Stimulated activated CD4-positive, alpha-beta T cell treated with anti-CD3 and anti-CD28 coated beads, Interleukin-4, amount 100 ng/mL, for 24 hours (primary cell): ENCODE results near the gene GTF3C6.
"Not testable (repeated sequence)": the region's sequence is repeated elsewhere in the genome, so short reads cannot be mapped to it uniquely, and the experiment has no call there.

Experiments
- DNase-seq: peaks from one replicate; pipeline ENCODE4 v3.0.0-alpha.2; 2020

Gene GTF3C6, protein sequence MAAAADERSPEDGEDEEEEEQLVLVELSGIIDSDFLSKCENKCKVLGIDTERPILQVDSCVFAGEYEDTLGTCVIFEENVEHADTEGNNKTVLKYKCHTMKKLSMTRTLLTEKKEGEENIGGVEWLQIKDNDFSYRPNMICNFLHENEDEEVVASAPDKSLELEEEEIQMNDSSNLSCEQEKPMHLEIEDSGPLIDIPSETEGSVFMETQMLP

DNA sequence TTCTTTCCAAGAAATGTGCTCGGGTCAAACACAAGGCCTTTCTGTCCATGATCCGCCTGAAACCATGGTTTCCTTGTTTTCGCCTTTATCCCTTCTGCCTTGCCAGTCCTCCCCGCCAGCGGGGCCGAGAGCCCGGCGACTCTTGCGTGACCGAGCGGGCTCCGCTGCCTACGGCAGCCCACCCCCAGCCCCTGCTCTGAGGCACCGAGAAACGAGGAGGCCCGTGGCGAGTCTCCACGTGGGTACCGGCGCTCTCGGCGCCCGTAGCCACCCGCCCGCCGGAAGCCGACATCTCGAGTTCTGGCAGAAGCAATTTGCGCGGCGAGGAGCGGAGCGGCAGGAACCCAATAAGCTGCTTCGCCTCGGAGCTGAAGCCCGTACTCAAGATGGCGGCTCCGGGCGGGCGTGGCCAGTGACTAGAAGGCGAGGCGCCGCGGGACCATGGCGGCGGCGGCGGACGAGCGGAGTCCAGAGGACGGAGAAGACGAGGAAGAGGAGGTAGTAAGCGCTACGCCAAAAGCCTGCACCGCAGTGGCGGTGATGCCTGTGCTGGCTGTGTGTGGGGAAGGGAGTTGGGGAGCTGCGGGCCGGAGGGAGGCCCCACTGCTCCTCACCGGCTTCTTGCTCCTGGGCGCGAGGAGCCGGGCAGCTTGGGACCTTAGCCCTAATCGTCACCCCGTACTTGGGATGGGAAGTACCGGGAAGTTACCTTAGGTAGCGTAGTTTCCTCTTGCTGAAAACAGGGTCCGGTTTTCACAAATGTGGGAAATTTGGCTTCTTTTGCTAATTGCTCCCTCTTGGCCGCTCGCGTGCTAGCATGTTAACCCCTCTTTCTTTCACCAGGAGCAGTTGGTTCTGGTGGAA, at the start of gene GTF3C6:
Gene GTF3C6, plus strand, starts transcription at position 378 of the 864 bp plus-strand sequence. Its CDS starts 64 bp downstream, at position 442.
- peak; percentile 93 for DNase-seq

DNA sequence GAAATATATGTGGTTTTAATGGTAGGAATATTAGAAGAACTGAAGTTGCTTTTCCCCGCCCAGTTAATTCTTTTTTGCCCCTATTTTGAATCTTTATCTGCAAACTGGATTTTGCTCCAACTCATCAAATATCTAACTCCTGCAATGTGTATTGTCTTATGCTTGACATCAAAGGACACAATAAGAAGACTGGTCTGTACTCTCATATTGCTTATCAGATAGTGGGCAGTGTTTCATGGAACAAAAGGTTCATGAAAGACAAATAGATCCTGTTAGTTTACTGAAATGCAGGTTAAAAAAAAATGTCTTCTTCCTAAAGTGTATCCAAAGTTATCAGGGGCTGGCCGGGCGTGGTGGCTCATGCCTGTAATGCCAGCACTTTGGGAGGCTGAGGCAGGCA, 27.7 kb upstream of the GTF3C6 start:
- DNase-seq, result no peak

DNA sequence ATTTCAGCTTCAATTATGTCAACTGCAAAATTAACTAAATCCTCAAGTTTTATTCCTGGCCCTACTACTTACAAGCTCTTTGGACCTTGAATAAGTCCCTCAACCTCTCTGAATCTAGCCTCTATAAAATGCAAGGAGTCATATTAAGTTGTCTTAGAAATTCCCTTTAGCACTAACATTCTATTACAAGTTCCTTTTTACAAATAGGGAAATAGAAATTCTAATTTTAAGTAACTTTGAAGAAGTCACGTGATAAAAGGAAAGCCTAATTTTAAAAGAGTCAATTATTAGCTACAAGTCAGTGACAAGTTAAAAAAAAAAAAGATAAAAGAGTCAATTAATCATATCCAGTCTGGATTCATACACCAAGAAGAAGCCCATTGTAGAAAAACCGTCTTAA, 24.6 kb upstream of the GTF3C6 start:
- no peak for DNase-seq

DNA sequence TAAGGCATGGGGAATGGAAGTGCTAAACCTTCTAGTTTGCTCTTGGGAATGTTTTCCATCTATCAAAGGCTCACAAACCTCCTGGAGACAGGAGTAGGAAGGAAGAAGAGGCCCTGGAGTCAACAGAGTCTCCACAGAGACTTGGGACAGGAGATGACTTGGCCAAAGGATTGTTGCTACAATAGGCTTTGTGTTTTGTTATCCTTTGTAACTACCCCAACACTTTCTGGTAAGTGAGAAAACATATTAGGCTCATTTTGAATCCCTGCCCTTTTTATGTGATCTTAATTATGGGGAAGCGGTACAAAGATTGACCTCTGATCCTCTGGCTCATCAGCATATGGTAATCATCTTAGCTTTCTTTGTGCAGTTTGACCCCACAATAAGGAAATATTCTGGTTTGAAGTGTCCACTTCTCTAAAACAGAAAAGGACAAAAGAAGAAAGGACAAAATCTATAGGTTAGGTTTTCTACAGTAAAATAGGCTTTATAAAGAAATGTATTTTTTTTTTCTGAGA, 24.1 kb upstream of the GTF3C6 start:
- no peak for DNase-seq

DNA sequence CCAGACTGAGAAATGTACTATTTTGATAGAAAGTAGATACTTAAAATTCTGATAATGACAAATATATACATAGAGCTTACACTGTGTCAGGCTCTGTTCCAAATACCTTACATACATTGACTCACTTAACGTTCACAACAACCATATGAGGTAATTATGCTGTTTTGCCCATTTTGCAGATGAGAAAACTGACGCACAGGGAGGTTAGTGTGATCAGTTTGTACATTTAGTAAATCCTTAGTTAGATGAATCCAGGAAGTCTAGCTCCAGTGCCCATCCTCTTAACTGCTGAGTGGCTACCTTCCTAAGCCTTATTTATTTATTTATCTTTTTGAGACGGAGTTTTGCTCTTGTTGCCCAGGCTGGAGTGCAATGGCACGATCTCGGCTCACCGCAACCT, 23.3 kb upstream of the GTF3C6 start:
- DNase-seq, result no peak

DNA sequence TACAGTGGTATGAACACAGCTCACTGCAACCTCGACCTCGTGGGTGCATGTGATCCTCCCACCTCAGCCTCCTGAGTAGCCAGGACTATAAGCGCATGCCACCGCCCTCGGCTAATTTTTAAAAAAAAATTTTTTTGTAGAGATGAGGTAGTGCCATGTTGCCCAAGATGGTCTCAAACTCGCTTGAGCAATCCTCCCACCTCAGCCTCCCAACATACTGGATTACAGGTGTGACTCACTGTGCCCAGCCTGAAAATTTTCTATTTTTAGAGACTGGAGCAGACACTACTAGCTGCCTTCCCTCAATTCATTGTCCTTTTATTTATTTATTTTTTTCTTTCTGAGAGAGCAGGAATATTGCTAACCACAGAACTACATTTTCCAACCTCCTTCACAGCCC, 20.3 kb upstream of the GTF3C6 start:
- no peak for DNase-seq

DNA sequence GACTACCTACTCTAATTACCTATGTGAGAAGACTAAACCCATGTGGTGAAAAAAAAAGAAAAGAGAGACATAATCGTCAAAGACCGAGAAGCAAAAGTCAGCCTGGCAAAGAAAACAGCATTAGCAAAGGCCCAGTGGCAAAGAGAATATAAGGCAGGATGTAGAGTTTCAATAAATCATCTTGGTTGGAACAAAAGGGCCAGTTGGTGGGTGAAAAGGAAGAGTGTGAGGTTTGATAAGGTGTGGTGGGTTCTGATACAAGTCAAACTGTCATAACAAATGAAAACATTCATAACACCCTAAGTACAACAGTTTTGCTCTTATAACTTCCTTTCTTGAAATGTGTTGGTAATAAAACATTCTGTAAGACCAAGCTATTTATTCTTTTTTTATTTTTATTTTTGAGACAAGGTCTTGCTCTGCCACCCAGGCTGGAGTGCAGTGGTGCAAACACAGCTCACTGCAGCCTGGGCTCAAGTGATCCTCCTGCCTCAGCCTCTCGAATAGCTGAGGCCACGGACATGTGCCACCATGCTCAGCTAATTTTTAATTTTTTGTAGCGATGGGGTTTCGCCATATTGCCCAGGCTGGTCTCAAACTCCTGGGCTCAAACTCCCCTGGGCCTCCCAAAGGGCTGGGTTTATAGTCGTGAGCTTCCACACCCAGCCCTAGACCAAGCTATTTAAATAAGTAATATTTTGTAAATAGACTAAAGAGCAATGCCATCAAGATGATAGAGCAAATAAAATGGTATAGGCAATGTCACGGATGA, 18.9 kb upstream of the GTF3C6 start:
- DNase-seq, result no peak

DNA sequence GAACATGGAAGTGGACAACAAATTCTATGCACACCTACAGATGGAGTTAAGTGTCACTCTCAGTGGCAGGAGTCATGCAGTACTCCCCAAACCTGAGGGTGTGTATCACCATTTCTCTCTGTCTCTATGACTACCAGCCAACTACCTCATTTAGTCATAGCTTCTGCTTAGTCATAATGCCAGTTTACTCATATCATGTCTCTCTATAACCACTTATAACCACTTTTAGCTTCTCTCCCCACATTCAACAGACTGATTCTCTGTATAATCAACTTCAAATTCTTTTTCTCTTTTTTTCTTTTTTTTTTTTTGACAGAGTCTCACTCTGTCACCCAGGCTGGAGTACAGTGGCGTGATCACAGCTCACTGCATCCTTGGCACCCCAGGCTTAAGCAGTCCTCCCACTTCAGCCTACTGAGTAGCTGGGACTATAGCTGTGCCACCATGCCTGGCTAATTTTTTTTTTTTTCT, 13.8 kb upstream of the GTF3C6 start:
- DNase-seq, result peak; percentile 67

DNA sequence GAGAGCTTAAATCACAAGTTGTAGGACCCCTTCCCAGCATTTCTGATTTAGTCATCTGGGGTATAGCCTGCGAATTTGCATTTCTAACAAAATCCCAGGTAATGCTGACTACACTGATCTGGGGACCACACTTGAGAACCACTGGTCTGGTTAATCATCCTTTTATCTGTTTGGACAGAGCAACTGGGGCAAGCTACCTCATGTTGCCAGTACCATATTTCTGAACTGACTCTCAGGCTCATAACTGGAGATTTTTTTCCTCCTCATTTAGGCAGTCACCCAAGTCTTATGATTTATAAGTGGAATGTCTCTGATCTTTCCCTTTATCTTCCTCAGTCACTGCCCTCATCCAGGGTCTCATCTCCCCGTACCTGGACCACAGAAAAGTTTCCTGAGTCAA, 12.0 kb upstream of the GTF3C6 start:
- DNase-seq, result no peak

DNA sequence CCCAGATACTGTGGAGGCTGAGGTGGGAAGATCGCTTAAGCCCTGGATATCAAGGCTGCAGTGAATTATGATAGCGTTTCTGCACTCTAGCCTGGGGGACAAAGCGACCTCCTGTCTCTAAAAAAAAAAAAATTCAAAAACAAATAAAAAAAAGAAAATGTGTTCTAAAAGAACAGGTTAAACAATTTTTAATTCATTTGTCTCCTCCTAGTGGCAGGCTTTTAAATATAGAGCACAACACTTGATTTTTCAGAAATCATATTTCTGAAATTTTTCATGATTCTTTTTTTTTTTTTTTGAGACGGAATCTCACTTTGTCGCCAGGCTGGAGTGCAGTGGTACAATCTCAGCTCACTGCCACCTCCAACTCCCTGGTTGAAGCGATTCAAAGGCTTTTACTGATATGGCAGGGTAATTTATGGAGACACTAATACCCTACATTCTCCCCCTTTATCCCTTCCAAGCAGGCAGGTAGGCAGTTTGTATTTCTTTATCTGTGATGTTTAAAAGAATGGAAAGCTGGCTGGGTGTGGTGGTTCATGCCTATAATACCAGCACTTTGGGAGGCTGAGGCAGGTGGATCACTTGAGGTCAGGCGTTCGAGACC, 8.7 kb upstream of the GTF3C6 start:
- DNase-seq, result no peak

DNA sequence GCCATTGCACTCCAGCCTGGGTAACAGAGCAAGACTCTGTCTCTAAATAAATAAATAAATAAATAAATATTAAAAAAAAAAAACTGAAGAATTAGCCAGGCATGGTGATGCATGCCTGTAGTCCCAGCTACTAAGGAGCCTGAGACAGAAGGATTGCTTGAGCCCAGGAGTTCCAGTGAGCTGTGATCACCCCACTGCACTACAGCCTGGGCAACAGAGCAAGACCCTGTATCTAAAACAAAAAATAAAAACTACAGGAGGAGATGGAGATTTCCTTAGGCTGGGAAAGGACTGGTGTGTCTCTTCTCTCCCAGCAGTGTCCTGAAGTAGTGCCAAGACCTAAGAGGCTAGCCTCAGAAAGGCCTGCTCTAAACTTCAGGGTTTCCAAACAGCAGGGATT, 8.1 kb upstream of the GTF3C6 start:
- no peak for DNase-seq

DNA sequence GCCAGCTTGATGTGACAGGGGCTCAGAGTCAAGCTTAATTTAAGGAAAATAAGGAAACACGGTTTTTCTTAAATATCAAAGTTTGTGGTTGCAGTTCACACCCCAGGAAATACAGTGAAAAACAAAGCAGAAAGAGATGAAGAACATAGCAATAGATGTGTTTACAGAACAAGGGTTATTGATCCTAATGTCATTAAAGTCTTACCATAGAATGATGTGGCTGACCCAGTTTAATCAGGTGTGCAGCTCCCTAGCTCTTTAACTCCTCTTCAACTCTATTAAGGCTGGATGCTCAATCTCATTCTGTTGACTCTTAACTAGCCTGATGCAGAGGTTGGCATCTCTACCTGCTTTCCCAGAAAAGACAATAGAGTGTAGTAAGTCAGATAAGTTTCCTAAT, 7.5 kb upstream of the GTF3C6 start:
- no peak for DNase-seq

DNA sequence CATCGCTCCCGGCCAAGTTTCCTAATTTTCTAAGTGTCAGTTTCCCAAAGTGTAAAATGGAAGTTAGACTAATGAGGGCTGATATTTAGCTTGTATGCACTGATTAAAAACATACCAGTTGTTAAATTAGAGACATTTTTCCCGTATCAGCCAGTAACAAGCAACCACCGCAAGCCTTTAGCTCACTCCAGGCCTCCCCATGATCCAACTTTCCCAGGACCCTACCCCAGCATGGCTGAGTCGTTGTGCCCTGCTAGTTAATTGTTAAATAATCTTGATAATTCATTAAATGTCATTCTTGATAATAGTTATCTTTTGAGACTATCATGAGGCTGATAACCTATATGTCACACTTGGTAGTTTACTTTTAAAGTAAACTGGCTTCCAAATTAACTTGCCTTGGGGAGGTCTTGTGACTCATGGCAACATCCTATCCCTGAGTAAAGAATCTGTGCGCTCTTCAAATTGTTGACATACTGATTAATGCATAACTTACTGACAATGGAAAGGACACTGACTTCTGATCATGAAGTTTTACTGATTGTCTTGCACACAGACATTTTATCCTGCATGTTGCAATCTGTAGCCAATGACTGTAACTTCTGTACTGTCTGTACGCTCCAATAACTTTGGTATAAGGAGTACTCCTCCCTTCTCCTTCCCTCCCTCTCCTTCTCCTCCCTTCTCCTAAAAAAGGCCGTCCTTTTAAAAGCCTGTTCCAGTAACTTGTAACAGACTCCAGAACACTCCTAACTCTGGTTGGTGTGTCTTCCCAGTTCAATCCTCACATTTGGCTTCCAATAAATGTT, 6.3 kb upstream of the GTF3C6 start:
- DNase-seq, result no peak

DNA sequence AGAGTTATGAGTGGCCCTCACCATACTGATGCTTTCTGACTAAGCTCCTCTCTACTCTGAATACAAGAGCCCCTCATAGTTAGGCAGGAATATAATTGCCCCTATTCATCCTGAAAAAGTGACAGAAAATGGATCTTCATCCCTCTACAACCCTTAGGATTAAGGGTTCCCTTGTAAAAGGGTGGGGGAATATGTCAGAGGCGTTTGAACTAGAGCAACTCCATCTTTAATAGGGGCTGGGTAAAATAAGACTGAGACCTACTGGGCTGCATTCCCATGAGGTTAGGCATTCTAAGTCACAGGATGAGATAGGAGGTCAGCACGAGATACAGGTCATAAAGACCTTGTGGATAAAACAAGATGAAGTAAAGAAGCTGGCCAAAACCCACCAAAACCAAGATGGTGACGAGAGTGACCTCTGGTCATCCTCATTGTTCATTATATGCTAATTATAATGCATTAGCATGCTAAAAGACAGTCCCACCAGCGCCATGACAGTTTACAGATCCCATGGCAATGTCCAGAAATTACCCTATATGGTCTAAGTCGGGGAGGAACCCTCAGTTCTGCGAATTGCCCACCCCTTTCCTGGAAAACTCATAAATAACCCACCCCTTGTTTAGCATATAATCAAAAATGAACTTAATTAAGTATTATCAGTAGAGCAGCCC, 4.7 kb upstream of the GTF3C6 start:
- no peak for DNase-seq

DNA sequence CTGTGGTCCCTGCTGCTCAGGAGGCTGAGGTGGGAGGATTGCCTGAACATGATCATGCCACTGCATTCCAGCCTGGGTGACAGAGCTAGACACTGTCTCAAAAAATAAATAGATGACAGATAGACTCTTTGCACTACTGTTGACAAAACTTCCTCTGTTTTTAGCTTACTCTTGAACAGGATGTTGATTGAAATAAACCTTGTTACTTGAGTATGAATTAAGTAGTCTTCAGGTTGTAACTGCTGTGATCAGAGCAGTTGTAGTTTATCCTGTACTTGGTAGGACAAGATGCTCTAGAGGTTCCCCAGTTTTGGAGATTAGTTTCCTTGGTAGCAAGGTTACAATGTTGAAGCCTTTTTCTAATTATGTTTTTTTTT, 1.5 kb downstream of the GTF3C6 start:
- no peak for DNase-seq

DNA sequence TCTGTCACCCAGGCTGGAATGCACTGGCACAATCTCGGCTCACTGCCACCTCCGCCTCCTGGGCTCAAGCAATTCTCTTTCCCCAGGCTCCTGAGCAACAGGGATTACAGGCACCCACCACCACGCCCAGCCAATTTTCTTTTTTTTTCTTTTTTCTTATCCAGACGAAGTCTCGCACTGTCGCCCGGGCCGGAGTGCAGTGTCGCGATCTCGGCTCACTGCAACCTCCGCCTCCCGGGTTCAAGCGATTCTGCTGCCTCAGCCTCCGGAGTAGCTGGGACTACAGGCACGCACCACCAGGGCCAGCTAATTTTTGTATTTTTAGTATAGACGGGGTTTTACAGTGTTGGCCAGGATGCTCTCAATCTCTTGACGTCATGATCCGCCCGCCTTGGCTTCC, 4.1 kb downstream of the GTF3C6 start:
- not testable (repeated sequence) for DNase-seq

DNA sequence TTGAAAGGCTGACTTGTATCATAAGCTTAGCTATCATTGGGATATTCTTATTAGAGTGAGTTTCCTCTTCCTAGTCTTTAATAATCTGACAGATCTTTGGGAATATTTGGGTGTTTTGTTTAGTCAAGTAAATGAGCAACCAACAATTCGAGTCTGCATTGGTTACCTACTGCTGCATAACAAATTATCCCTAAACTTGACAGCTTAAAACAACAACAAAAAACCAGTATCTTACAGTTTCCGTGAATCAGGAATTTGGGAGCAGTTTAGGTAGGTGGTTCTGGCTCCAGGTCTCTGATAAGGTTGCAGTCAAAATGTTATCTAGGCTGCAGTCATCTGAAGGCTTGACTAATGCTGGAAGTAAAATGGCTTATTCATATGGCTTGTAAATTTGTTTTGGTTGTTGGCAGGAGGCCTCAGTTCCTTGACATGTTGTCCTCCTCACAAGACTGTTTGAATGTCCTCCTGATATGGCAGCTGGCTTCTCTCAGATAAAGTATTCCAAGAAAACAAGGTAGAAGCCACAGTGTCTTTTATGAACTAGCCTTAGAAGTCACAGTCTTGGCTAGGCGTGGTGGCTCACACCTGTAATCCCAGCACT, 7.2 kb downstream of the GTF3C6 start:
- no peak for DNase-seq

DNA sequence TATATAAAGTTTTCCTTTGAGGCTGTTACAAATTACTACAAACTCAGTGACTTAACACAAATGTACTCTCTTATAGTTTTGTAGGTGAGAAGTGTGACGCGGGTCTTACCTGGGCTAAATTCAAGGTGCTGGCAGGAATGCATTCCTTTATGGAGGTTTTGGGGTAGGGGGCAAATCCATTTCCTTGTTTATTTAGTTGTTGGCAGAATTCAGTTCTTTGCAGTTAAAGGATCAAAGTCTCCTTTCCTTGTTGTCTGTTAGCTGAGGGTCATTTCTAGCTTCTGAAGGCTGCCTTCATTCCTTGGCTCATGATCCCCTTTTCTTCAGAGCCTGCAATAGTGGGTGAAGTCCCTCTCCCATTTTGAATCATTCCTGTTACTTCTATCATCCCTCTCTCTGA, 10.2 kb downstream of the GTF3C6 start:
- DNase-seq, result not testable (repeated sequence)

DNA sequence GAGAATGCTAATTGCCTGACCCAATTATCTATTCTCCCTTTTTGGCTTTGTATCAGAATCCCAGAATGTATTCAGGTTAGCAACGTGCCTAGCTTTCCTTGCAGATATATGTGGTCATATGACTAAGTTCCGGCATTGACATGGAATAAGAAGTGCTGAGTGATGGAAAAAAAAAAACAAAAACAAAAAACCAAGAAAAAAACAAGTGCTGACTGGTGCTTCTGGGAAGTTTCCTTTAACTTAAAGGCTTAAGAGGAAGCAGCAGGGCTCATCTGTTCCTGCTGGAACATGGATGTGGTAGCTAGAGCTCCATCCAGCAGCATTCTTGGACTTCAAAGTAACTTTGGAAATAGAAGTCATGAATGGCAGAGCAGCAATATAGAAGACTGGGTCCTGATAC, 13.0 kb downstream of the GTF3C6 start:
- no peak for DNase-seq

DNA sequence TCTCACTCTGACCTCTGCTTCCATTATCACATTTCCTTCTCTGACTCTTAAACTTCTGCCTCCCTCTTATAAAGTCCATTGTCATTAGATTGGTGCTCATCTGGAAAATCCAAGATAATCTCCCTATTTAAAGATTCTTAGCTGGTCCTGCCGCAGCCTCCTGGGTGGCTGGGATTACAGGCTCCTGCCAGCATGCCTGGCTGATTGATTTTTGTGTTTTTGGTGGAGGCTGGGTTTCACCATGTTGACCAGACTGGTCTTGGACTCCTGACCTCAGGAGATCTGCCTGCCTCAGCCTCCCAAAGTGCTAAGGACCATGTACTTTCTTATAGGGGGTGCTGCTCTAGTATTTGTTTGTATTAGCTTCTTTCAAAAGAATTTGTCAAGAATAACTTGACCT, 18.1 kb downstream of the GTF3C6 start:
- no peak for DNase-seq

DNA sequence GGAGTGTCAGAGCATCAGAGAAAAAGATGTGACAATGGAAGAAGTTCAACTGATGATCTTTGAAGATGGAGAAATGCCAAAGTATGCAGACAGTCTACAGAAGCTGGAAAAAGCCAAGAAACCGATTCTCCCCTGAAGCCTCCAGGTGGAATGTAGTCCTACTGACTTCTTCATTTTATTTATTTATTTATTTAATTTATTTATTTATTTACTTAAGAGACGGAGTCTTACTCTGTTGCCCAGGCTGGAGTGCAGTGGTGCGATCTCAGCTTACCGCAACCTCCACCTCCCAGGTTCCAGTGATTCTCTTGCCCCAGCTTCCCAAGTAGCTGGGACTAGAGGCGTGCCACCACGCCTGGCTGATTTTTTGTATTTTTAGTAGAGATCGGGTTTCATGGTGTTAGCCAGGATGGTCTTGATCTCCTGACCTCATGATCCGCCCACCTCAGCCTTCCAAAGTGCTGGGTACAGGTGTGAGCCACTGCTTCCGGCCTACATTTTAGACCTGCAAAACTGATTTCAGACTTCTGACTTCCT, 21.1 kb downstream of the GTF3C6 start:
- no peak for DNase-seq
